PC-3 (cell line): Measurements from ENCODE around the gene SEC23B. TPM values are rescaled to one million over a fixed set of nuclear protein-coding genes. Genes with fewer than 3 reads are reported as not detected.

Source experiments
- ATAC-seq: fragments of 200-7000 bp; cut with Tn5 transposase; 2 replicates; pipeline ENCODE4 v1.9.1; 2020; ENCODE audit warnings: mild to moderate bottlenecking, moderate library complexity
- BruUV-seq: library from RNA; stranded (reverse); fragments of 400-500 nt; replicated peaks from 2 replicates; lab custom pipeline; 2021; lab: Mats Ljungman, UMichigan
- CTCF ChIA-PET: fragments of 300-600 bp; sonication (Branson Sonifier 250); formaldehyde crosslinking; loops from one replicate; lab custom pipeline; 2022; ENCODE audit warnings: antibody characterized with exemption; lab: Charles Lee
- POLR2A ChIA-PET: fragments of 300-600 bp; sonication (Branson Sonifier 250); formaldehyde crosslinking; loops from one replicate; lab custom pipeline; 2022; ENCODE audit warnings: antibody characterized with exemption; ENCODE audit not compliant: unreplicated experiment; lab: Charles Lee
- DNase-seq: peaks from one replicate; pipeline ENCODE4 v3.0.0-alpha.2; 2015
- H2AFZ ChIP-seq: fragments of 300-600 bp; sonication (generic); 2 replicates; pipeline ENCODE4 v1.6.0; 2016; ENCODE audit warnings: antibody characterized with exemption, low read length
- H3F3A ChIP-seq: fragments of 300-600 bp; sonication (generic); one replicate; pipeline ENCODE4 v1.6.0; 2017; ENCODE audit warnings: antibody characterized with exemption, low read length, control low read depth, mild to moderate bottlenecking; ENCODE audit not compliant: unreplicated experiment
- H3K27ac ChIP-seq: fragments of 300-600 bp; sonication (generic); 2 replicates; pipeline ENCODE4 v1.5.1; 2016; ENCODE audit warnings: mild to moderate bottlenecking, low read length
- H3K27me3 ChIP-seq: fragments of 300-600 bp; sonication (generic); 2 replicates; pipeline ENCODE4 v1.6.1; 2016; ENCODE audit warnings: low read length, mixed read lengths
- H3K36me3 ChIP-seq: fragments of 300-600 bp; sonication (generic); 2 replicates; pipeline ENCODE4 v1.6.1; 2016; ENCODE audit warnings: low read depth, mixed run types, low read length, mixed read lengths
- H3K4me1 ChIP-seq: fragments of 300-600 bp; sonication (generic); 2 replicates; pipeline ENCODE4 v1.5.1; 2016; ENCODE audit warnings: low read length; ENCODE audit not compliant: insufficient read depth
- H3K4me2 ChIP-seq: fragments of 300-600 bp; sonication (generic); 2 replicates; pipeline ENCODE4 v1.6.0; 2016; ENCODE audit warnings: low read length
- H3K4me3 ChIP-seq: fragments of 300-600 bp; sonication (generic); 2 replicates; pipeline ENCODE4 v1.5.1; 2016; ENCODE audit warnings: mild to moderate bottlenecking, low read length, mixed read lengths
- H3K79me2 ChIP-seq: fragments of 300-600 bp; sonication (generic); 2 replicates; pipeline ENCODE4 v1.6.1; 2017; ENCODE audit warnings: low read length, mixed read lengths
- H3K9ac ChIP-seq: fragments of 300-600 bp; sonication (generic); 2 replicates; pipeline ENCODE4 v1.6.0; 2016; ENCODE audit warnings: mild to moderate bottlenecking, low read length
- H3K9me2 ChIP-seq: fragments of 300-600 bp; sonication (generic); replicated peaks from 2 replicates; pipeline ENCODE4 v1.6.1; 2016; ENCODE audit warnings: mixed run types, low read length, mixed read lengths
- H3K9me3 ChIP-seq: fragments of 300-600 bp; sonication (generic); 2 replicates; pipeline ENCODE4 v1.6.1; 2016; ENCODE audit warnings: low read length, mixed read lengths
- H4K20me1 ChIP-seq: fragments of 300-600 bp; sonication (generic); 2 replicates; pipeline ENCODE4 v1.6.1; 2016; ENCODE audit warnings: low read length, mixed read lengths
- EZH2 ChIP-seq: fragments of 300-600 bp; sonication (generic); IDR thresholded peaks from one replicate; pipeline ENCODE4 v1.6.1; 2017; ENCODE audit warnings: antibody characterized with exemption, mild to moderate bottlenecking, low read length; ENCODE audit not compliant: unreplicated experiment
- EZH2phosphoT487 ChIP-seq: fragments of 300-600 bp; sonication (generic); IDR thresholded peaks from 2 replicates; pipeline ENCODE4 v1.6.1; 2018; ENCODE audit warnings: mild to moderate bottlenecking, antibody characterized with exemption, low read length, borderline replicate concordance
- intact Hi-C: fragments of 100-400 bp; cut with micrococcal nuclease; formaldehyde crosslinking; loops from 2 replicates; pipeline ENCODE4 v1.9.0; 2023
- total RNA-seq: library from RNA; depleted of rRNA; stranded (reverse); fragments of >200 nt; gene quantifications from 2 replicates; pipeline ENCODE4 v1.2.3, GENCODE V29; 2014
- TF ChIP-seq, protein P1 (sequence below): fragments of 300-600 bp; sonication (generic); conservative IDR thresholded peaks from 2 replicates; pipeline ENCODE4 v1.5.1; 2017; ENCODE audit warnings: antibody characterized with exemption, low read depth, mild to moderate bottlenecking, low read length

Gene SEC23B
- total RNA-seq, 1 experiment from 2014 or later: 89.5 TPM

DNA sequence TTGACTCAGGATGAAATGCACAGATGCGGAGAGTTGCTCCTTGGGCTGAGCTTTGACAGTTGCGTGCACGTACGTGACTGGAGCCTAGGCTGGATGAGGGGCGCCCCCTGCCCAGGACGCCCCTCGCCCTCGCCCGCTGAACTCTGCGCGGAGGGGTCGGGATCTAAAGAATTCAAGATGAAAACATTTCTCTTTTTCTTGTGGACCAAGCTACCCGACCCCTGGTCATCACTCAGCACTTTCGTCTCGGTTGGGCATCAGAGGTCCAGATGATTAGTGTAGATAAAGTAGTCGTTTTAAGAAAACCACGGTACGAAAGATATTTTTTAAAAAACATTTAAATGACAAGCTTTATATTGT is 80.8 kb downstream of the SEC23B start:
- Histone ChIP-seq H3K4me3 (peak overlapping the region; percentile 75), H3K36me3 (no peaks in the 10 kb centered on the region), H3K9me2 (no peaks in the 10 kb centered on the region), H3F3A (no peaks in the 10 kb centered on the region), H3K27me3 (no peaks in the 10 kb centered on the region), H3K9me3 (no peaks in the 10 kb centered on the region), H4K20me1 (0 out of 2 replicates have a peak, but pooled peaks cover 3% of the 10 kb centered on the region), H3K79me2 (peaks cover 42% of the 10 kb centered on the region), H3K9ac (peak overlapping the region; percentile 89), H3K4me1 (peaks cover 14% of the 10 kb centered on the region; the same call in 1 of the 2 replicates), H2AFZ (peak overlapping the region; percentile 85), H3K4me2 (peak overlapping the region; percentile 88), H3K27ac (peak overlapping the region; percentile 61)
- intact Hi-C loops: loop anchor here (5.0 kb wide), 1 partner anchor 121 kb away; the partner anchor contains the start of genes DZANK1 and POLR3F
- DNase-seq (no peak), ATAC-seq (no peak)
- BruUV-seq: TSS peak; percentile 55
- POLR2A ChIA-PET: interaction anchor here (0.5 kb wide), 1 partner anchor 1401 kb away, joined by 4 read pairs; no protein-coding TSS in a partner anchor
- CTCF ChIA-PET: no interaction called here
- no peak for TF ChIP-seq EZH2phosphoT487
- TF ChIP-seq EZH2: no peak
- TF ChIP-seq, protein P1, sequence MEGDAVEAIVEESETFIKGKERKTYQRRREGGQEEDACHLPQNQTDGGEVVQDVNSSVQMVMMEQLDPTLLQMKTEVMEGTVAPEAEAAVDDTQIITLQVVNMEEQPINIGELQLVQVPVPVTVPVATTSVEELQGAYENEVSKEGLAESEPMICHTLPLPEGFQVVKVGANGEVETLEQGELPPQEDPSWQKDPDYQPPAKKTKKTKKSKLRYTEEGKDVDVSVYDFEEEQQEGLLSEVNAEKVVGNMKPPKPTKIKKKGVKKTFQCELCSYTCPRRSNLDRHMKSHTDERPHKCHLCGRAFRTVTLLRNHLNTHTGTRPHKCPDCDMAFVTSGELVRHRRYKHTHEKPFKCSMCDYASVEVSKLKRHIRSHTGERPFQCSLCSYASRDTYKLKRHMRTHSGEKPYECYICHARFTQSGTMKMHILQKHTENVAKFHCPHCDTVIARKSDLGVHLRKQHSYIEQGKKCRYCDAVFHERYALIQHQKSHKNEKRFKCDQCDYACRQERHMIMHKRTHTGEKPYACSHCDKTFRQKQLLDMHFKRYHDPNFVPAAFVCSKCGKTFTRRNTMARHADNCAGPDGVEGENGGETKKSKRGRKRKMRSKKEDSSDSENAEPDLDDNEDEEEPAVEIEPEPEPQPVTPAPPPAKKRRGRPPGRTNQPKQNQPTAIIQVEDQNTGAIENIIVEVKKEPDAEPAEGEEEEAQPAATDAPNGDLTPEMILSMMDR: no peak

DNA sequence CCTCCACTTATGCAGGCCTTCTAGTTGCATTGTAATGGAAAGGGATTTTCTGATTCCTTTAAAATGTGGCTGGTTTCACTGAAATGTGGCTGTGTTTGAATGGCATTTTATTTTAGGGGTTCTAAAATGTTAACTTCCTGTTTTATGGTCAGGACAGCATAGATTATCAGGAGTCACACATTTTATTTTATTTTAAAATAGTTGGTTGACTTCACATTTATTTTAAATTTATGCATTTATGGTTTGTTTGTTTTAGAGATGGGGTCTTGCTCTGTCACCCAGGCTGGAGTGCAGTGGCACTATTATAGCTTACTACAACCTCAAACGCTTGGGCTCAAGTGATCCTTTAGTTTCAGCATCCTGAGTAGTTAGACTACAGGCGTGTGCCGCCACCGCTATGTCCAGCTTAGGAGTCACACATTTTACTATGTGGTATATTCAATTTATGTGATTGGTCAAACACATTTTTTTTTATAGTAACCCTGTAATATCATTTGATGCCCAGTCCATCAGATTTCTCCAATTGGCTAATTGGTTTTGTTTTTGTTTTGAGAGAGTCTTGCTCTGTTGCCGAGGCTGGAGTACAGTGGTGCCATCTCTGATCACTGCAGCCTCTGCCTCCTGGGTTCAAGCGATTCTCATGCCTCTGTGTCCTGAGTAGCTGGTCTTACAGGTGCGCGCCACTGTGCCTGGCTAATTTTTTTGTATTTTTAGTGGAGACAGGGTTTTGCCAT is 82.4 kb downstream of the SEC23B start:
- no peak for ATAC-seq
- no peaks in the 10 kb centered on the region for H3K9me2 ChIP-seq
- H2AFZ ChIP-seq: no peak overlapping the region
- H3K4me2 ChIP-seq: peak overlapping the region; percentile 88
- no peak overlapping the region for H3K27ac ChIP-seq
- H4K20me1 ChIP-seq: 0 out of 2 replicates have a peak, but pooled peaks cover 3% of the 10 kb centered on the region
- no TSS peak for BruUV-seq
- no peaks in the 10 kb centered on the region for H3F3A ChIP-seq
- no peak overlapping the region for H3K9ac ChIP-seq
- POLR2A ChIA-PET: no interaction called here
- peaks cover 14% of the 10 kb centered on the region; the same call in 1 of the 2 replicates for H3K4me1 ChIP-seq
- CTCF ChIA-PET: no interaction called here
- 0 out of 2 replicates have a peak overlapping the region, but pooled peaks have one; percentile 3 for H3K4me3 ChIP-seq
- no peak for DNase-seq
- no peaks in the 10 kb centered on the region for H3K9me3 ChIP-seq
- peaks cover 42% of the 10 kb centered on the region for H3K79me2 ChIP-seq
- intact Hi-C loops: loop anchor here (5.0 kb wide), 1 partner anchor 123 kb away; the partner anchor contains the start of genes DZANK1 and POLR3F
- no peaks in the 10 kb centered on the region for H3K36me3 ChIP-seq
- TF ChIP-seq EZH2phosphoT487 (no peak), EZH2 (no peak)
- TF ChIP-seq, protein P1: no peak
- no peaks in the 10 kb centered on the region for H3K27me3 ChIP-seq

DNA sequence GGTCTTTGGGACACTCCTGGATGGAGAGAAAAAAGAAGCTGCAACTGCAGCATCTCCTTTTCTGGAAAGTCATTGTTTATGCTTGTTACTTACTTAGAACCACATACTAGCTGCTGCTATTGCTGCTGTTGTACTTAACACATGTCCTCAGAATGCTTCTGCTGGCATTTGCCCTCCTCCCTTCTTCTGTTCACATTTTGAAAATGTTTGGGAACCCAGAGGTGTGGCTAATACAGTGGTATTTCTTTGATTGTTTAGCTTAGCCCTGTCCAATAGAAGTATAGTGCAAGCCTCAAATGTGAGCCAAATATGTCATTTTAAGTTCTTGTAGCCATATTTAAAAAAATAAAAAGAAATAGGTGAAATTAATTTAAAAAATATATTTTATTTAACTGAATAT is 88.5 kb downstream of the SEC23B start:
- H3K9ac ChIP-seq: no peak overlapping the region
- no peak overlapping the region for H3K27ac ChIP-seq
- no peak for TF ChIP-seq EZH2phosphoT487
- no peak for TF ChIP-seq EZH2
- TF ChIP-seq, protein P1: no peak
- no peaks in the 10 kb centered on the region; the same call in 1 of the 2 replicates for H3K9me3 ChIP-seq
- peaks cover 10% of the 10 kb centered on the region for H3K79me2 ChIP-seq
- no peaks in the 10 kb centered on the region for H3K4me1 ChIP-seq
- H3K9me2 ChIP-seq: no peaks in the 10 kb centered on the region
- no peak overlapping the region for H2AFZ ChIP-seq
- H3F3A ChIP-seq: no peaks in the 10 kb centered on the region
- intact Hi-C loops: no loop called here
- BruUV-seq: no TSS peak
- ChIA-PET CTCF (no interaction called here), POLR2A (no interaction called here)
- H3K36me3 ChIP-seq: peaks cover 27% of the 10 kb centered on the region
- H4K20me1 ChIP-seq: 0 out of 2 replicates have a peak, but pooled peaks cover 3% of the 10 kb centered on the region
- ATAC-seq (no peak), DNase-seq (no peak)
- H3K27me3 ChIP-seq: no peaks in the 10 kb centered on the region
- no peak overlapping the region for H3K4me3 ChIP-seq
- H3K4me2 ChIP-seq: no peak overlapping the region
